ENCODE data around the gene TRIO. TPM values are rescaled to one million over a fixed set of nuclear protein-coding genes. Genes with fewer than 3 reads are reported as not detected.

The TRIO gene
- polyA plus RNA-seq, 1 donor (not counting 4 experiments of a cell fraction or from before 2014, with no cell fraction given), result 57.2 TPM

GRCh38 chr5:14142202-14142826 lies 828 bp upstream of the TRIO start:
- Histone ChIP-seq H3K4me1 (ENCODE audit: control insufficient read depth, extremely low read depth, insufficient read depth, low read length) (peaks cover 19% of the 10 kb centered on the region), H3K27ac (ENCODE audit: control insufficient read depth, insufficient read depth, low read length) (peak overlapping the region; percentile 81), H3K9me3 (ENCODE audit: control insufficient read depth, low read depth, low read length) (no peaks in the 10 kb centered on the region), H3K79me2 (ENCODE audit: control insufficient read depth, insufficient read depth, low read length) (peaks cover 37% of the 10 kb centered on the region), H3K9me1 (ENCODE audit: control insufficient read depth, extremely low read depth, insufficient read depth, low read length) (peaks cover 3% of the 10 kb centered on the region), H3K27me3 (ENCODE audit: control insufficient read depth, extremely low read depth, insufficient read depth, low read length) (no peaks in the 10 kb centered on the region), H4K20me1 (ENCODE audit: control insufficient read depth, extremely low read depth, insufficient read depth, low read length) (peaks cover 17% of the 10 kb centered on the region), H3K36me3 (ENCODE audit: control insufficient read depth in 2 of 2, extremely low read depth in 1 of 2, insufficient read depth in 2 of 2, low read length in 2 of 2) (no peaks in the 10 kb centered on the region), H3K4me2 (ENCODE audit: control insufficient read depth, extremely low read depth, insufficient read depth, low read depth, low read length) (peak overlapping the region; percentile 90), H3K9ac (ENCODE audit: control insufficient read depth, extremely low read depth, insufficient read depth, low read length) (peak overlapping the region; percentile 94), H2AFZ (ENCODE audit: control insufficient read depth, low read length) (peak overlapping the region; percentile 62), H3K4me3 (ENCODE audit: control insufficient read depth in 2 of 3, extremely low read depth in 1 of 3, insufficient read depth in 2 of 3, low read depth in 1 of 3, low read length in 3 of 3) (peak overlapping the region; percentile 72 to 95 (median 75))
- DNase-seq (ENCODE audit: low read depth, low spot score) (no peak), FAIRE-seq (no peak)
- dilution Hi-C loops (cut with MboI; ENCODE audit: extremely low pct_ligation_motif_present, low sequenced_read_pairs), result no loop called here
- TF ChIP-seq CTCF (optimal IDR thresholded peaks at IDR 0.05 in 1 of 3, IDR thresholded peaks at IDR 0.05 in 1 of 3, conservative IDR thresholded peaks at IDR 0.05 in 1 of 3; ENCODE audit: extremely low read depth in 1 of 3, insufficient read depth in 2 of 3, low read length in 3 of 3) (no peak), EZH2 (IDR thresholded peaks at IDR 0.05; ENCODE audit: low read length) (no peak)

DNA sequence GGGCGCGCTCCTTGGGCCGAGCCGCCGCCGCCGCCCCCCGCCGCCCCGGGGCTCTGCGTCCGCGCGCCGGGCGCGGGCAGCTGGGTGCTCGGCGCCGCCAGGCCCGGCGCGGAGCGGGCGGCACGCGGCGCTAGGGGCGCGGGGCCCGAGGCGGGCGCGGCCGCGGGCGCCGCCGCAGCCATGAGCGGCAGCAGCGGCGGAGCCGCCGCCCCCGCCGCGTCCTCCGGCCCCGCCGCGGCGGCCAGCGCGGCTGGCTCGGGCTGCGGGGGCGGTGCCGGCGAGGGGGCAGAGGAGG lies 351 bp downstream of the TRIO start:
- Histone ChIP-seq H3K9ac (ENCODE audit: control insufficient read depth, extremely low read depth, insufficient read depth, low read length) (peak overlapping the region; percentile 94), H3K4me1 (ENCODE audit: control insufficient read depth, extremely low read depth, insufficient read depth, low read length) (peaks cover 26% of the 10 kb centered on the region), H2AFZ (ENCODE audit: control insufficient read depth, low read length) (no peak overlapping the region), H3K79me2 (ENCODE audit: control insufficient read depth, insufficient read depth, low read length) (peaks cover 49% of the 10 kb centered on the region), H3K4me2 (ENCODE audit: control insufficient read depth, extremely low read depth, insufficient read depth, low read depth, low read length) (no peak overlapping the region), H3K9me1 (ENCODE audit: control insufficient read depth, extremely low read depth, insufficient read depth, low read length) (peaks cover 3% of the 10 kb centered on the region), H3K27me3 (ENCODE audit: control insufficient read depth, extremely low read depth, insufficient read depth, low read length) (no peaks in the 10 kb centered on the region), H3K27ac (ENCODE audit: control insufficient read depth, insufficient read depth, low read length) (peak overlapping the region; percentile 90), H3K9me3 (ENCODE audit: control insufficient read depth, low read depth, low read length) (no peaks in the 10 kb centered on the region), H3K4me3 (ENCODE audit: control insufficient read depth in 2 of 3, extremely low read depth in 1 of 3, insufficient read depth in 2 of 3, low read depth in 1 of 3, low read length in 3 of 3) (peak overlapping the region; percentile 89 to 95 (median 94)), H4K20me1 (ENCODE audit: control insufficient read depth, extremely low read depth, insufficient read depth, low read length) (peaks cover 27% of the 10 kb centered on the region), H3K36me3 (ENCODE audit: control insufficient read depth in 2 of 2, extremely low read depth in 1 of 2, insufficient read depth in 2 of 2, low read length in 2 of 2) (no peaks in the 10 kb centered on the region)
- dilution Hi-C loops (cut with MboI; ENCODE audit: extremely low pct_ligation_motif_present, low sequenced_read_pairs), result no loop called here
- DNase-seq (ENCODE audit: low read depth, low spot score), result no peak
- no peak for FAIRE-seq
- TF ChIP-seq CTCF (optimal IDR thresholded peaks at IDR 0.05 in 1 of 3, IDR thresholded peaks at IDR 0.05 in 1 of 3, conservative IDR thresholded peaks at IDR 0.05 in 1 of 3; ENCODE audit: extremely low read depth in 1 of 3, insufficient read depth in 2 of 3, low read length in 3 of 3), result no peak
- no peak for TF ChIP-seq EZH2 (IDR thresholded peaks at IDR 0.05; ENCODE audit: low read length)

All from keratinocyte (primary cell).